ENCODE measurements around the gene CATSPER1. TPM values are rescaled to one million over a fixed set of nuclear protein-coding genes. Genes with fewer than 3 reads are reported as not detected.

The CATSPER1 gene
- polyA plus RNA-seq, 1 of the 3 experiments (the other 2 are of a cell fraction), result 2.2 TPM

DNA sequence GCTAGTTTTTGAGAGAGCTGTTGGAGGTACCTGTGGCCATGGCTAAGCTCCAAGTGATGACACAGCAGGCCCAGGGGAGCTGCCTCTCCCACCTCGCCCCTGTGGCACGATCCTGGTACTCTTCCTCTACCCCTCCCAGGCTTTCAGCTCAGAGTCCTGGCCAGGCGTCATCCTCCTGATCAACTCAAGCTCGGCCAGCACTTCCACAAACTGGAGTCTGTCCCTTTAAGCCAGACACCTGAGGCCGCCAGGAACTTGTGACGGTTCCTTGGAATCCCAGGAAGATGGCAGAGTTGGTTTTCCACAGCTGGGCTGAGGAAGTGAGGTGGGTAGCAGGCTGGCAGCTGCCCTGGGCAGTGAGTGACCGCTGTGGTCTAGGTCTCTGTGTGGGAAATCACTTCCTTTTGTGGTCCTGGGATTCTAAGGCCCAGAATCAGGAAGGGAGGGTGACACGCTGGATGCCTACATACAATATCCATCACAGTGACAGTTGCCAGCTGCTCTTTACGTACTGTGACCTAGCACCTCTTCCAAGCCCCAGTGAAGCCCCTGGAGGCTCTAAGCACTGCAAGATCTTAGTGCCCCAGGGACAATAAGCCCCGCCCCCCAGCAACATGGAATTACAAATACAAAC, 17.7 kb downstream of the CATSPER1 start:
- H3K9ac ChIP-seq, result 0 out of 2 replicates have a peak overlapping the region, but pooled peaks have one; percentile 6
- H3K4me2 ChIP-seq, result no peak overlapping the region
- no peaks in the 10 kb centered on the region for H3K9me2 ChIP-seq
- CTCF ChIA-PET, result interaction anchor here (0.6 to 2.3 kb wide), 4 partner anchors 14 to 44 kb away, joined by 3 to 23 read pairs (median 4); no protein-coding TSS in a partner anchor
- H3K27ac ChIP-seq (ENCODE audit: low read depth in 2 of 2, low read length in 1 of 2), result peak overlapping the region in 1 of 2 experiments; percentile 13; a peak in 1 of 4 replicates
- peaks cover 19% of the 10 kb centered on the region for H3K79me2 ChIP-seq (ENCODE audit: insufficient read depth)
- 53% methylated on average over 7 of the region's 10 CpGs for WGBS (ENCODE audit: low lambda C conversion rate)
- POLR2A ChIA-PET, result interaction anchor here (0.8 to 1.6 kb wide), 2 partner anchors 37 to 50 kb away, joined by 4 to 6 read pairs; no protein-coding TSS in a partner anchor
- H2AFZ ChIP-seq (ENCODE audit: low read depth), result 0 out of 2 replicates have a peak overlapping the region, but pooled peaks have one; percentile 31
- H3K4me3 ChIP-seq (ENCODE audit: low read depth in 2 of 2, low read length in 1 of 2), result no peak overlapping the region
- peaks cover 4 to 6% of the 10 kb centered on the region in 2 experiments; a peak in 2 of 4 replicates for H3K4me1 ChIP-seq (ENCODE audit: control insufficient read depth in 1 of 2, insufficient read depth in 2 of 2, low read depth in 1 of 2, low read length in 1 of 2)
- H3K9me3 ChIP-seq, result no peaks in the 10 kb centered on the region
- peaks cover 44% of the 10 kb centered on the region for H3F3A ChIP-seq (replicated peaks; ENCODE audit: insufficient read depth)
- no peaks in the 10 kb centered on the region for H4K20me1 ChIP-seq (ENCODE audit: insufficient read depth)
- TF ChIP-seq IRF3 (IDR thresholded peaks at IDR 0.05; ENCODE audit: low read depth, low read length), result no peak
- no peak for TF ChIP-seq CTCF (IDR thresholded peaks at IDR 0.05)
- TF ChIP-seq SIN3A (IDR thresholded peaks at IDR 0.05; ENCODE audit: borderline replicate concordance, low read depth, low read length), result no peak
- TF ChIP-seq MAX (IDR thresholded peaks at IDR 0.05; ENCODE audit: low read depth), result no peak
- TF ChIP-seq, protein P1, sequence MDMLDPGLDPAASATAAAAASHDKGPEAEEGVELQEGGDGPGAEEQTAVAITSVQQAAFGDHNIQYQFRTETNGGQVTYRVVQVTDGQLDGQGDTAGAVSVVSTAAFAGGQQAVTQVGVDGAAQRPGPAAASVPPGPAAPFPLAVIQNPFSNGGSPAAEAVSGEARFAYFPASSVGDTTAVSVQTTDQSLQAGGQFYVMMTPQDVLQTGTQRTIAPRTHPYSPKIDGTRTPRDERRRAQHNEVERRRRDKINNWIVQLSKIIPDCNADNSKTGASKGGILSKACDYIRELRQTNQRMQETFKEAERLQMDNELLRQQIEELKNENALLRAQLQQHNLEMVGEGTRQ (IDR thresholded peaks at IDR 0.05; ENCODE audit: borderline replicate concordance, low read depth, low read length), result no peak
- TF ChIP-seq GATA2 (CRISPR knock-in tag; IDR thresholded peaks at IDR 0.05), result no peak
- no peak for TF ChIP-seq NRF1 (IDR thresholded peaks at IDR 0.05; ENCODE audit: low read depth, low read length)
- no peak for TF ChIP-seq FOXM1 (IDR thresholded peaks at IDR 0.05; ENCODE audit: low read depth)
- TF ChIP-seq FOSL2 (IDR thresholded peaks at IDR 0.05; ENCODE audit: borderline replicate concordance, low read depth), result no peak
- TF ChIP-seq JUND (IDR thresholded peaks at IDR 0.05), result no peak
- no peak for TF ChIP-seq MEF2A (IDR thresholded peaks at IDR 0.05; ENCODE audit: borderline replicate concordance, low read depth)
- H3K27me3 ChIP-seq (ENCODE audit: insufficient read depth), result no peaks in the 10 kb centered on the region
- peaks cover 18% of the 10 kb centered on the region in 2 experiments for H3K36me3 ChIP-seq (replicated peaks in 1 of 2; ENCODE audit: control insufficient read depth in 1 of 2, insufficient read depth in 2 of 2, low read length in 1 of 2)
- no peak for DNase-seq

DNA sequence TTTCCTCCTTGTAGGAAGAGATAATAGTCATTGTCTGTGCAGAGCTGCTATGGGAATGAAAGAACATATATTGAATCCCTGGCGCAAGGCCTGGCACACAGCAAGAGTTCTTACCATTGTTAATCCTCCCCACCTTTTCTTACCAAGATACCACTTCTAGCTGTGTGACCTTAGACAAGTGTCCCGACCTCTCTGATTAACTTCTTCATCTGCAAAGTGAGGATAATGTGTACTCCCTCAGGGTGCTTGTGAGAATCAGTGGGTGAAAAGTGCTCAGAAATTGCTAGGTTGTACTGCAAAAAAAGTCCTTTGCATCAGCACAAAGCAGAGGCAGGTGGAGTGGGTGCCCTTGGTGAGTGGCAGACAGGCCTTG, 18.2 kb downstream of the CATSPER1 start:
- Histone ChIP-seq H3K9me2 (no peaks in the 10 kb centered on the region), H3K27me3 (ENCODE audit: insufficient read depth) (no peaks in the 10 kb centered on the region), H3K9me3 (no peaks in the 10 kb centered on the region), H3K27ac (ENCODE audit: low read depth in 2 of 2, low read length in 1 of 2) (no peak overlapping the region), H4K20me1 (ENCODE audit: insufficient read depth) (no peaks in the 10 kb centered on the region), H3K4me3 (ENCODE audit: low read depth in 2 of 2, low read length in 1 of 2) (no peak overlapping the region), H2AFZ (ENCODE audit: low read depth) (no peak overlapping the region), H3K9ac (no peak overlapping the region), H3K79me2 (ENCODE audit: insufficient read depth) (peaks cover 24% of the 10 kb centered on the region), H3K4me1 (ENCODE audit: control insufficient read depth in 1 of 2, insufficient read depth in 2 of 2, low read depth in 1 of 2, low read length in 1 of 2) (peaks cover 6 to 9% of the 10 kb centered on the region in 2 experiments; a peak in 2 of 4 replicates), H3K4me2 (no peak overlapping the region), H3F3A (replicated peaks; ENCODE audit: insufficient read depth) (peaks cover 41% of the 10 kb centered on the region), H3K36me3 (replicated peaks in 1 of 2; ENCODE audit: control insufficient read depth in 1 of 2, insufficient read depth in 2 of 2, low read length in 1 of 2) (peaks cover 18% of the 10 kb centered on the region in 2 experiments)
- DNase-seq, result no peak
- 82% methylated on average over 2 of the region's 2 CpGs for WGBS (ENCODE audit: low lambda C conversion rate)
- POLR2A ChIA-PET, result interaction anchor here (1.6 kb wide), 1 partner anchor 37 kb away, joined by 6 read pairs; no protein-coding TSS in a partner anchor
- CTCF ChIA-PET, result interaction anchor here (0.9 to 2.3 kb wide), 2 partner anchors 14 to 37 kb away, joined by 4 to 23 read pairs; no protein-coding TSS in a partner anchor
- TF ChIP-seq NRF1 (IDR thresholded peaks at IDR 0.05; ENCODE audit: low read depth, low read length), result no peak
- no peak for TF ChIP-seq JUND (IDR thresholded peaks at IDR 0.05)
- TF ChIP-seq TEAD4 (IDR thresholded peaks at IDR 0.05; ENCODE audit: borderline replicate concordance, insufficient read depth), result no peak
- TF ChIP-seq FOXM1 (IDR thresholded peaks at IDR 0.05; ENCODE audit: low read depth), result no peak
- no peak for TF ChIP-seq GABPA (IDR thresholded peaks at IDR 0.05; ENCODE audit: low read depth)
- no peak for TF ChIP-seq CTCF (IDR thresholded peaks at IDR 0.05)
- no peak for TF ChIP-seq FOSL2 (IDR thresholded peaks at IDR 0.05; ENCODE audit: borderline replicate concordance, low read depth)
- TF ChIP-seq TAF1 (IDR thresholded peaks at IDR 0.05; ENCODE audit: borderline replicate concordance, low read depth, low read length), result no peak
- no peak for TF ChIP-seq EP300 (IDR thresholded peaks at IDR 0.05; ENCODE audit: borderline replicate concordance in 1 of 2, low read depth in 1 of 2, low read length in 1 of 2)
- no peak for TF ChIP-seq USF1 (IDR thresholded peaks at IDR 0.05; ENCODE audit: borderline replicate concordance, low read depth)

Measured in SK-N-SH (cell line).